Raji (cell line): ENCODE measurements around the gene COL4A2.

Experiments used
- POLR2A ChIP-seq: IDR thresholded peaks from 2 replicates; pipeline ENCODE4 v1.6.1; 2011; ENCODE audit warnings: low read depth, low read length, control low read depth; ENCODE audit not compliant: insufficient read depth

COL4A2 gene

GRCh38 chr13:110374431-110375370 lies 67.6 kb downstream of the COL4A2 start:
- TF ChIP-seq POLR2A = no peak

GRCh38 chr13:110376120-110376519 lies 69.0 kb downstream of the COL4A2 start:
- no peak for TF ChIP-seq POLR2A

- no peak for TF ChIP-seq POLR2A
Observed at GRCh38 chr13:110377178-110377825, 70.2 kb downstream of the COL4A2 start.

GRCh38 chr13:110377826-110378201 lies 70.7 kb downstream of the COL4A2 start:
- TF ChIP-seq POLR2A = no peak

GRCh38 chr13:110379358-110379757 lies 72.3 kb downstream of the COL4A2 start:
- TF ChIP-seq POLR2A = no peak

- TF ChIP-seq POLR2A = no peak
Observed at GRCh38 chr13:110379905-110380341, 72.8 kb downstream of the COL4A2 start.

GRCh38 chr13:110380359-110381028 lies 73.4 kb downstream of the COL4A2 start:
- TF ChIP-seq POLR2A = no peak

GRCh38 chr13:110381029-110381360 lies 73.9 kb downstream of the COL4A2 start:
- no peak for TF ChIP-seq POLR2A

GRCh38 chr13:110382229-110382628 lies 75.1 kb downstream of the COL4A2 start:
- TF ChIP-seq POLR2A = no peak

GRCh38 chr13:110382830-110383229 lies 75.7 kb downstream of the COL4A2 start:
- no peak for TF ChIP-seq POLR2A

GRCh38 chr13:110387451-110388107 lies 80.5 kb downstream of the COL4A2 start:
- TF ChIP-seq POLR2A = no peak

GRCh38 chr13:110388108-110388943 lies 81.2 kb downstream of the COL4A2 start:
- no peak for TF ChIP-seq POLR2A

- no peak for TF ChIP-seq POLR2A
Observed at GRCh38 chr13:110390567-110390966, 83.5 kb downstream of the COL4A2 start.

- TF ChIP-seq POLR2A = no peak
Observed at GRCh38 chr13:110391273-110391672, 84.2 kb downstream of the COL4A2 start.
